T-cell (primary cell): ENCODE results near the gene ZNF668. TPM values are rescaled to one million over a fixed set of nuclear protein-coding genes. Genes with fewer than 3 reads are reported as not detected.

ENCODE experiments used
- ATAC-seq, 4 experiments: fragments of 200-7000 bp in 3 of 4; fragments of 150-1000 bp in 1 of 4; cut with Tn5 transposase; replicated peaks in 1 of 4; 1 replicate in 3 of 4; 2 replicates in 1 of 4; pipeline ENCODE4 v1.10.0; 2021; ENCODE audit warnings: moderate library complexity in 3 of 4, mild to moderate bottlenecking in 2 of 4, moderate number of reproducible peaks in 1 of 4
- CTCF ChIA-PET, 2 donors: fragments of 300-600 bp; sonication (Branson Sonifier 250); formaldehyde crosslinking; loops; one replicate each; lab custom pipeline; 2022; ENCODE audit warnings: antibody characterized with exemption in 2 of 2; lab: Charles Lee
- POLR2A ChIA-PET, 2 donors: fragments of 300-600 bp; sonication (Branson Sonifier 250); formaldehyde crosslinking; loops; one replicate each; lab custom pipeline; 2022; ENCODE audit warnings: antibody characterized with exemption in 2 of 2; lab: Charles Lee
- DNase-seq, 35 experiments: peaks; one replicate each; pipeline versions ENCODE4 v3.0.0 to v3.0.0-alpha.2; 2013 to 2023
- H3K27ac ChIP-seq: one replicate; pipeline ENCODE4 v1.5.1; 2013; ENCODE audit warnings: low read length
- H3K27me3 ChIP-seq, 2 experiments: replicated peaks in 1 of 2; 1 replicate in 1 of 2; 2 replicates in 1 of 2; pipeline versions ENCODE4 v1.6.1 to v1.7.0; 2013; ENCODE audit warnings: low read length in 1 of 2, mixed read lengths in 1 of 2; ENCODE audit not compliant: control insufficient read depth in 2 of 2, insufficient read depth in 2 of 2; ENCODE audit errors: extremely low read depth in 1 of 2
- H3K36me3 ChIP-seq, 2 donors: 1 replicate in 1 of 2; 2 replicates in 1 of 2; pipeline versions ENCODE4 v1.6.1 to v1.7.0; 2013; ENCODE audit warnings: low read length in 1 of 2; ENCODE audit not compliant: control insufficient read depth in 2 of 2, insufficient read depth in 1 of 2; ENCODE audit errors: extremely low read depth in 1 of 2
- H3K4me1 ChIP-seq, 2 experiments: 1 replicate in 1 of 2; 2 replicates in 1 of 2; pipeline versions ENCODE4 v1.6.1 to v1.7.0; 2013; ENCODE audit warnings: low read length in 2 of 2, mixed read lengths in 1 of 2; ENCODE audit not compliant: insufficient read depth in 2 of 2, control insufficient read depth in 1 of 2; ENCODE audit errors: extremely low read depth in 1 of 2
- H3K4me3 ChIP-seq, 2 donors: 1 replicate in 1 of 2; 2 replicates in 1 of 2; pipeline versions ENCODE4 v1.5.1 to v1.7.0; 2013; ENCODE audit warnings: mild to moderate bottlenecking in 2 of 2, low read length in 1 of 2, moderate library complexity in 1 of 2; ENCODE audit not compliant: control insufficient read depth in 1 of 2; ENCODE audit errors: extremely low read depth in 1 of 2
- H3K9me3 ChIP-seq: 2 replicates; pipeline ENCODE4 v1.7.0; 2013
- H3K27ac Mint-ChIP-seq, 2 donors: one replicate each; pipeline ENCODE4 v1.8.0; 2020 to 2021; ENCODE audit warnings: mild to moderate bottlenecking in 2 of 2, mixed read lengths in 2 of 2
- H3K27me3 Mint-ChIP-seq, 2 donors: one replicate each; pipeline ENCODE4 v1.8.0; 2021 to 2022; ENCODE audit warnings: mixed read lengths in 2 of 2
- H3K36me3 Mint-ChIP-seq: one replicate; pipeline ENCODE4 v1.8.0; 2021; ENCODE audit warnings: mixed read lengths
- H3K4me1 Mint-ChIP-seq, 3 donors: one replicate each; pipeline ENCODE4 v1.8.0; 2020 to 2022; ENCODE audit warnings: mixed read lengths in 3 of 3, mild to moderate bottlenecking in 1 of 3
- H3K4me3 Mint-ChIP-seq, 3 donors: one replicate each; pipeline ENCODE4 v1.8.0; 2020 to 2022; ENCODE audit warnings: mild to moderate bottlenecking in 3 of 3, mixed read lengths in 3 of 3, moderate library complexity in 3 of 3
- H3K9me3 Mint-ChIP-seq, 3 donors: one replicate each; pipeline ENCODE4 v1.8.0; 2020 to 2022; ENCODE audit warnings: mixed read lengths in 3 of 3
- WGBS: methylation state at CpG from one replicate; pipeline ENCODE4 v1.1.5; 2013; ENCODE audit warnings: missing lambda C conversion rate; ENCODE audit not compliant: insufficient coverage; 5-methylcytosine and 5-hydroxymethylcytosine counted together
- total RNA-seq, 35 experiments: library from RNA in 6 of 35; stranded (reverse) in 6 of 35; fragments of 120-200 nt in 1 of 35; gene quantifications; one replicate each; pipeline versions ENCODE4 v1.2.1 to v1.2.4 and lab custom pipeline; 2013 to 2026

Gene ZNF668
- total RNA-seq, 5 donors from 2014 or later (not counting 1 experiment from before 2014, with no cell fraction given), result 12.3 to 14.4 (median 14.3) TPM

DNA sequence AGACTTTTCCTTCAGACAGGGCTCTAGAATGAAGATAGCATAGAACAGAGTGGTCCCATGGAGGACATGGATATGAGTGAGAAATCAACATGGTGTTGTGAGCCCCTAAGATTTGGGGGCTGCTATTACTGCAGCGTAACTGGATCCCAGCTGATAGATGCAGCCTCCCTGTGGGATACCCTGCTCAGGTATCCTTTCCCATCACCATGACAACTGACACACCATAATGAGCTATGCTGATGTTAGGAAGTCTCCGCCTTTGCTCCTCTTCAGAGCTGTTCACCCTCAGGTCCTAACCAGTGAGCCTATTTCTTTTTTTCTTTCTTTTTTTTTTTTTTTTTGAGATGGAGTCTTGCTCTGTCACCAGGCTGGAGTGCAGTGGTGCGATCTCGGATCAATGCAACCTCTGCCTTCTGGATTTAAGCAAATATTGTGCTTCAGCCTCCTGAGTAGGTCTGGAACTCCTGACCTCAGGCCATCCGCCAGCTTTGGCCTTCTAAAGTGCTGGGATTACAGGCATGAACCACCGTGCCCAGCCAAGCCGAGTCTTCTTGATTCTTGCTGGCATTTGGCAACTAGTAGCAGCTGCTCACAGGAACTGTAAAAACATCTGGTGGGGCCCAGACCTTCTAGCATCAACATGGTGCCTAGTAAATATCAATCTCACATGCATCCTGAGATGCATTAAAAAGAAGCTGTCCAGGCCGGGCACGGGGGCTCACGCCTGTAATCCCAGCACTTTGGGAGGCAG lies 23.6 kb downstream of the ZNF668 start:
- WGBS, result 92% methylated on average over 8 of the region's 10 CpGs
- Mint-ChIP-seq H3K36me3 (peaks cover 3% of the 10 kb centered on the region), H3K27me3 (no peaks in the 10 kb centered on the region), H3K9me3 (no peaks in the 10 kb centered on the region), H3K4me3 (no peak overlapping the region), H3K27ac (no peak overlapping the region), H3K4me1 (peaks cover 0 to 2% (median 0%) of the 10 kb centered on the region in 3 donors)
- no peaks in the 10 kb centered on the region for H3K9me3 ChIP-seq
- DNase-seq (no peak), ATAC-seq (no peak)
- ChIA-PET CTCF (interaction anchor here in 1 of 2 donors (0.6 kb wide), 1 partner anchor 13 kb away, joined by 3 read pairs; no protein-coding TSS in a partner anchor), POLR2A (interaction anchor here in 1 of 2 donors (0.6 kb wide), 1 partner anchor 705 kb away, joined by 11 read pairs; no protein-coding TSS in a partner anchor)
- H3K27me3 ChIP-seq, result no peaks in the 10 kb centered on the region
- no peaks in the 10 kb centered on the region for H3K4me1 ChIP-seq
- H3K36me3 ChIP-seq, result no peaks in the 10 kb centered on the region
- no peak overlapping the region for H3K4me3 ChIP-seq
- no peak overlapping the region for H3K27ac ChIP-seq

DNA sequence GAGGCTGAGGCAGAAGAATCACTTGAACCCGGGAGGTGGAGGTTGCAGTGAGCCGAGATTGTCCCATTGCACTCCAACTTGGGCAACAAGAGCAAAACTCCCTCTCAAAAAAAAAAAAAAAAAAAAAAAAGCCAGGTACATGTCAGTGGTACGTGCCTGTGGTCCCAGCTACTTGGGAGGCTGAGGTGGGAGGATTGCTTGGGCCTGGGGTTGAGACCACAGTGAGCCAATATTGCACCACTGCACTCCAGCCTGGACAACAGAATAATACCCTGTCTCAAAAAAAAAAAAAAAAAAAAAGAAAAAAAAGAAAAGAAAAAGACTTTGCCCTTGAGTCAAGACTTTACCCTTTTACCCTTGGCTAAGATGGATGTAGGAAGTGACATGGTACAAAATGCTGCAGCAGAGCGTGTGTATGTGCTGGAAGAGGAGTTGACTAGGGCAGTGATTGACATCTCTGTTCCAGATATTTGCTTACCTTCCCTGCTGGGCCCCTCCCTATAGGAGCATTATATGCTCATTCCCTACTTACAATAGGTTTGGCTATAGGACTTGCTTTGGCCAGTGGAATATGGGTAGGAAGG lies 30.1 kb downstream of the ZNF668 start:
- Histone ChIP-seq H3K27ac (no peak overlapping the region), H3K9me3 (no peaks in the 10 kb centered on the region), H3K36me3 (peaks cover 5 to 27% of the 10 kb centered on the region in 2 donors), H3K4me3 (no peak overlapping the region), H3K27me3 (no peaks in the 10 kb centered on the region), H3K4me1 (no peaks in the 10 kb centered on the region)
- no peak overlapping the region for H3K27ac Mint-ChIP-seq
- ATAC-seq (no peak), DNase-seq (no peak)
- CTCF ChIA-PET, result no interaction called here
- no peaks in the 10 kb centered on the region for H3K9me3 Mint-ChIP-seq
- H3K27me3 Mint-ChIP-seq, result no peaks in the 10 kb centered on the region
- WGBS, result no CpG with 5 or more reads among the region's 4 CpGs
- H3K36me3 Mint-ChIP-seq, result peaks cover 11% of the 10 kb centered on the region
- no peaks in the 10 kb centered on the region for H3K4me1 Mint-ChIP-seq
- POLR2A ChIA-PET, result no interaction called here
- no peak overlapping the region for H3K4me3 Mint-ChIP-seq

DNA sequence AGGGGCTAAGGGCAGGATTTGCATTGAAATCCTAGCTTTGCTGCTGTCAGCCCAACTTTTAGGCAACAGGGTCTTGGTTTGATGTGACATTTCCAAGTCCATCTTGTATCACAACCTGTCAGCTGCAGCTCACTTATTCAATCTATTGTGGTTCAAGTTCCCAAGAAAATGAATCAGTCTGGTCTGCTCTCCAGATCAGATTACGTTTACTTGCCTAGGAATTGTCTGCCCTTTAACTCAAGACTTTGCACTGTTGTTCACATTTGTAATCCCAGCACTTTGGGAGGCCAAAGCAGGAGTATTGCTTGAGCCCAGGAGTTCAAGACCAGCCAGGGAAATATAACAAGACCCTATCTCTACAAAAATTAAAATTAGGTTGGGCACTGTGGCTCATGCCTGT lies 30.7 kb downstream of the ZNF668 start:
- Histone ChIP-seq H3K4me1 (no peaks in the 10 kb centered on the region), H3K9me3 (no peaks in the 10 kb centered on the region), H3K27ac (no peak overlapping the region), H3K4me3 (no peak overlapping the region), H3K27me3 (no peaks in the 10 kb centered on the region), H3K36me3 (peaks cover 6 to 33% of the 10 kb centered on the region in 2 donors)
- Mint-ChIP-seq H3K36me3 (peaks cover 16% of the 10 kb centered on the region), H3K27ac (no peak overlapping the region), H3K27me3 (no peaks in the 10 kb centered on the region), H3K4me1 (no peaks in the 10 kb centered on the region), H3K9me3 (no peaks in the 10 kb centered on the region), H3K4me3 (no peak overlapping the region)
- POLR2A ChIA-PET, result no interaction called here
- CTCF ChIA-PET, result interaction anchor here in 1 of 2 donors (0.5 kb wide), 1 partner anchor 20 kb away, joined by 3 read pairs; no protein-coding TSS in a partner anchor
- ATAC-seq, result no peak
- DNase-seq, result no peak
- WGBS, result 91% methylated on average over 1 of the region's 1 CpG

DNA sequence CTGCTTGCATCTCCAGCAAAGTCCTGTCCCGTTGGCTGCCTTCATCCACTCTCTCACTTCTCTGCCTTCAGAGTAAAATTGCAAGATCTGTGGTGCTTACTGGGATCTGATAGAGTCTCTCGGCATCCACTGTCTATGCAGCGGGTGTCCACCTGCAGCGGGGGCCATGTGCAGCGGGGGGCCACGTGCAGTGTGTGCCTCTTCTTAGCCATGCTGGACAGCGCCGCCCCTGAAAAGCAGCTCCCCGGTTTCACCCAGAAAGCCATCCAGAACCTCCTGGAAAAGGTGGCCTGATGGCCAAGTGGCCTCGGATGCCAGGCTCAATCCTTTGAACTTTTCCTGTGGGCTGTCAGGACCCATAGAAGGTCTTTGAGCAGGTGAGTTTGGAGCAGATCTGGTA lies 31.2 kb downstream of the ZNF668 start:
- no peak for DNase-seq
- Histone ChIP-seq H3K9me3 (no peaks in the 10 kb centered on the region), H3K4me3 (no peak overlapping the region), H3K27me3 (no peaks in the 10 kb centered on the region), H3K4me1 (no peaks in the 10 kb centered on the region), H3K36me3 (peaks cover 10 to 38% of the 10 kb centered on the region in 2 donors), H3K27ac (no peak overlapping the region)
- Mint-ChIP-seq H3K4me3 (no peak overlapping the region), H3K27me3 (no peaks in the 10 kb centered on the region), H3K4me1 (no peaks in the 10 kb centered on the region), H3K27ac (no peak overlapping the region), H3K9me3 (no peaks in the 10 kb centered on the region), H3K36me3 (peaks cover 16% of the 10 kb centered on the region)
- no peak for ATAC-seq
- WGBS, result 97% methylated on average over 9 of the region's 10 CpGs
- ChIA-PET CTCF (interaction anchor here in 1 of 2 donors (0.5 kb wide), 1 partner anchor 19 kb away, joined by 3 read pairs; no protein-coding TSS in a partner anchor), POLR2A (interaction anchor here in 1 of 2 donors (0.6 kb wide), 1 partner anchor 271 kb away, joined by 3 read pairs; no protein-coding TSS in a partner anchor)

DNA sequence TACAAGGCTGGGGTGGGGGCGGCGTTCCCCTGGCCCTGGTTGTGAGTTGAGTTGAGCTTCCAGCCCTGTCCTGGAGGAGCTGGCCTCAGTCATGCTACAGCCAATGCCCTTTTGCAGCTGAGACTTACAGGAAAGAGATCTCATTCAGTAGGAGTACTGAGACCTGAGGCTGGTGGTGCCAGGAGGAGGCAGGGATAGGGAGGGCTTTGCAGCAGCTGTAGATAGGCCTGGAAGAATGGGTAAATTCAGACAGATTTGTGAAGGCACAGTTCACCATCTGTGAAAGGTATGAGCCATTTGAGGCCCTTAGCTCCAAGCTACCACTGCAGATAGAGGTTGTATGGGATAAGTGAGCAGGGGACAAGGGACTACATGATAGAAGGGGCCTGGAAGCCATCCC lies 35.0 kb downstream of the ZNF668 start:
- ATAC-seq, result no peak
- WGBS, result 100% methylated on average over 2 of the region's 2 CpGs
- H3K9me3 Mint-ChIP-seq, result no peaks in the 10 kb centered on the region
- Histone ChIP-seq H3K4me1 (peaks cover 0 to 10% of the 10 kb centered on the region in 2 experiments), H3K9me3 (no peaks in the 10 kb centered on the region), H3K4me3 (no peak overlapping the region), H3K36me3 (peaks cover 15 to 60% of the 10 kb centered on the region in 2 donors), H3K27ac (no peak overlapping the region), H3K27me3 (no peaks in the 10 kb centered on the region)
- H3K36me3 Mint-ChIP-seq, result peaks cover 33% of the 10 kb centered on the region
- H3K27me3 Mint-ChIP-seq, result no peaks in the 10 kb centered on the region
- H3K4me3 Mint-ChIP-seq, result no peak overlapping the region
- DNase-seq, result no peak
- H3K27ac Mint-ChIP-seq, result no peak overlapping the region
- CTCF ChIA-PET, result interaction anchor here in 1 of 2 donors (0.5 kb wide), 1 partner anchor 76 kb away, joined by 3 read pairs; no protein-coding TSS in a partner anchor
- POLR2A ChIA-PET, result no interaction called here
- peaks cover 10 to 16% (median 14%) of the 10 kb centered on the region in 3 donors for H3K4me1 Mint-ChIP-seq

DNA sequence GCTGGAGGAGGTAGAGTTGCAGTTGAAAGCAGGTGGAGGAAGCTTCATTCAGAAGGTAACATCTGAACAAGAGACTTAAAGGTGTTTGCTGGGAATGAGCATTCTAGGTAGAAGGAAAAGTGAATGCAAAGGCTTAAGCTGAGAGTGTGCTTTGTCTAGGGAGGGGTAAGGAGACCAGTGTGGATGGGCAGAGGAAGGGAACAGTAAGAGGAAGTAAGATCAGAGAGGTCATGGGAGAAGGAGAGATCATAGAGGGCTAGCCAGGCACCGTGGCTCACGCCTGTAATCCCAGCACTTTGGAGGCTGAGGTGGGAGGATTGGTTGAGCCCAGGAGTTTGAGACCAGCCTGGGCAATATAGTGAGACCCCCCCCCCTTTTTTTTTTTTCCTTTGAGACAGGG lies 37.3 kb downstream of the ZNF668 start:
- peaks cover 22 to 29% (median 25%) of the 10 kb centered on the region in 3 donors for H3K4me1 Mint-ChIP-seq
- Histone ChIP-seq H3K4me3 (no peak overlapping the region), H3K27me3 (no peaks in the 10 kb centered on the region), H3K27ac (no peak overlapping the region), H3K36me3 (peaks cover 10 to 53% of the 10 kb centered on the region in 2 donors), H3K9me3 (no peaks in the 10 kb centered on the region), H3K4me1 (peaks cover 0 to 23% of the 10 kb centered on the region in 2 experiments)
- H3K27me3 Mint-ChIP-seq, result no peaks in the 10 kb centered on the region
- CTCF ChIA-PET, result no interaction called here
- no peak for ATAC-seq
- H3K4me3 Mint-ChIP-seq, result no peak overlapping the region
- H3K36me3 Mint-ChIP-seq, result peaks cover 30% of the 10 kb centered on the region
- no peaks in the 10 kb centered on the region for H3K9me3 Mint-ChIP-seq
- WGBS, result no CpG with 5 or more reads among the region's 2 CpGs
- H3K27ac Mint-ChIP-seq, result no peak overlapping the region
- POLR2A ChIA-PET, result interaction anchor here in 1 of 2 donors (0.5 kb wide), 1 partner anchor 289 kb away, joined by 3 read pairs; the partner anchor contains the start of gene PHKG2
- DNase-seq, result no peak
